ENCODE data around the gene FNDC3B. TPM values are rescaled to one million over a fixed set of nuclear protein-coding genes. Genes with fewer than 3 reads are reported as not detected.
A peak's percentile ranks its signal among the peaks of the same experiment; 100 is the strongest.

The FNDC3B gene
- polyA plus RNA-seq, 2 of the 4 experiments (the other 2 are of a cell fraction) = 29.5 to 33.6 TPM

- no peak for ATAC-seq
- TF ChIP-seq HES2 (IDR thresholded peaks at IDR 0.05) = no peak
- TF ChIP-seq RNF2 (IDR thresholded peaks at IDR 0.05; ENCODE audit: borderline replicate concordance, low read depth) = no peak
- TF ChIP-seq JUNB (IDR thresholded peaks at IDR 0.05) = no peak
- TF ChIP-seq RAD21 (conservative IDR thresholded peaks at IDR 0.05 in 1 of 2, IDR thresholded peaks at IDR 0.05 in 1 of 2) = no peak
- no peak for TF ChIP-seq EHMT2 (IDR thresholded peaks at IDR 0.05; ENCODE audit: low read depth)
- no peak for TF ChIP-seq PBX3 (IDR thresholded peaks at IDR 0.05)
- TF ChIP-seq RCOR1 (IDR thresholded peaks at IDR 0.05; ENCODE audit: low read depth, low read length) = no peak
- TF ChIP-seq MAFK (IDR thresholded peaks at IDR 0.05; ENCODE audit: partially characterized antibody) = no peak
- TF ChIP-seq CHD4 (IDR thresholded peaks at IDR 0.05; ENCODE audit: borderline replicate concordance) = no peak
- no peak for TF ChIP-seq MAZ (IDR thresholded peaks at IDR 0.05; ENCODE audit: borderline replicate concordance, low read depth, low read length)
- TF ChIP-seq ZC3H11A (IDR thresholded peaks at IDR 0.05) = no peak
- no peak for TF ChIP-seq HOXB13 (CRISPR knock-in tag; IDR thresholded peaks at IDR 0.05; ENCODE audit: low read depth)
- no peak for TF ChIP-seq E2F6 (IDR thresholded peaks at IDR 0.05; ENCODE audit: borderline replicate concordance, low read depth)
- no peak for TF ChIP-seq CEBPB (IDR thresholded peaks at IDR 0.05)
- no peak for TF ChIP-seq TP53 (CRISPR knock-in tag; IDR thresholded peaks at IDR 0.05)
- no peak for TF ChIP-seq HEYL (CRISPR knock-in tag; IDR thresholded peaks at IDR 0.05)
- no peak for TF ChIP-seq NPAS2 (CRISPR knock-in tag; IDR thresholded peaks at IDR 0.05; ENCODE audit: borderline replicate concordance)
- no peak for TF ChIP-seq EHF (CRISPR knock-in tag; IDR thresholded peaks at IDR 0.05)
- no peak for TF ChIP-seq FOSL2 (IDR thresholded peaks at IDR 0.05)
- TF ChIP-seq FOSL2 (CRISPR knock-in tag; IDR thresholded peaks at IDR 0.05) = no peak
- no peak for TF ChIP-seq SREBF2 (IDR thresholded peaks at IDR 0.05)
- no peak overlapping the region for H3K4me3 ChIP-seq
- H3K27ac ChIP-seq = no peak overlapping the region
- no peak overlapping the region for H3K4me2 ChIP-seq
- POLR2A ChIA-PET = no interaction called here
- WGBS (ENCODE audit: missing lambda C conversion rate) = 85% methylated on average over 4 of the region's 4 CpGs
- FAIRE-seq = no peak
- no peaks in the 10 kb centered on the region for H3K9me3 ChIP-seq
- H3K4me1 ChIP-seq = peaks cover 76% of the 10 kb centered on the region
- CTCF ChIA-PET = interaction anchor here (0.9 kb wide), 1 partner anchor 245 kb away, joined by 3 read pairs; no protein-coding TSS in a partner anchor
- DNase-seq (ENCODE audit: low read depth in 1 of 2, low spot score in 1 of 2) = no peak
Observed at GRCh38 chr3:172074586-172074985, 35.2 kb downstream of the FNDC3B start.

- FAIRE-seq (no peak), ATAC-seq (peak in 1 of 2 experiments; percentile 58; a peak in 3 of 6 replicates), DNase-seq (ENCODE audit: low read depth in 1 of 2, low spot score in 1 of 2) (no peak)
- Histone ChIP-seq H3K4me1 (peaks cover 76% of the 10 kb centered on the region), H3K9me3 (no peaks in the 10 kb centered on the region), H3K27ac (no peak overlapping the region), H3K4me3 (no peak overlapping the region), H3K4me2 (no peak overlapping the region)
- WGBS (ENCODE audit: missing lambda C conversion rate) = 88% methylated on average over 2 of the region's 2 CpGs
- POLR2A ChIA-PET = no interaction called here
- TF ChIP-seq KDM5A (IDR thresholded peaks at IDR 0.05) (no peak), ATOH8 (CRISPR knock-in tag; IDR thresholded peaks at IDR 0.05; ENCODE audit: low read depth) (no peak), MAX (IDR thresholded peaks at IDR 0.05) (no peak), USF2 (IDR thresholded peaks at IDR 0.05) (no peak), CBX8 (IDR thresholded peaks at IDR 0.05) (no peak), BHLHE40 (IDR thresholded peaks at IDR 0.05; ENCODE audit: low read depth, low read length) (no peak), MYC (IDR thresholded peaks at IDR 0.05; ENCODE audit: borderline replicate concordance, low read length) (no peak), NFE2L2 (conservative IDR thresholded peaks at IDR 0.05; ENCODE audit: low read length) (no peak), KDM1A (IDR thresholded peaks at IDR 0.05; ENCODE audit: low read depth) (no peak), HOXB13 (CRISPR knock-in tag; IDR thresholded peaks at IDR 0.05; ENCODE audit: low read depth) (no peak), HOXB5 (CRISPR knock-in tag; IDR thresholded peaks at IDR 0.05) (no peak)
- CTCF ChIA-PET = no interaction called here
Observed at GRCh38 chr3:172076212-172076611, 36.8 kb downstream of the FNDC3B start.

Data from A549 (cell line).